Neural cell (in vitro differentiated cells): ENCODE data around the gene P2RY6.
"Not testable (repeated sequence)": the region's sequence is repeated elsewhere in the genome, so short reads cannot be mapped to it uniquely, and the experiment has no call there.

Experiments used
- CTCF ChIP-seq: fragments of 450-650 bp; IDR thresholded peaks from 2 replicates; pipeline ENCODE4 v1.5.1; 2014; ENCODE audit warnings: antibody characterized with exemption, mild to moderate bottlenecking, moderate library complexity; ENCODE audit not compliant: poor library complexity, severe bottlenecking
- EP300 ChIP-seq: fragments of 450-650 bp; conservative IDR thresholded peaks from 2 replicates; pipeline ENCODE4 v1.6.1; 2014; ENCODE audit warnings: antibody characterized with exemption, mild to moderate bottlenecking, moderate library complexity; ENCODE audit not compliant: poor library complexity, severe bottlenecking
- EZH2 ChIP-seq: fragments of 200-600, 300-800 bp; shearing (Covaris generic), sonication (generic); IDR thresholded peaks from 2 replicates; pipeline ENCODE4 v1.6.1; 2014; ENCODE audit warnings: antibody characterized with exemption, low read length, borderline replicate concordance, mild to moderate bottlenecking; ENCODE audit not compliant: insufficient read depth, poor library complexity, severe bottlenecking
- POLR2AphosphoS5 ChIP-seq: IDR thresholded peaks from 2 replicates; pipeline ENCODE4 v1.6.1; 2012
- REST ChIP-seq: IDR thresholded peaks from 2 replicates; pipeline ENCODE4 v1.6.1; 2012; ENCODE audit warnings: borderline replicate concordance
- TAF1 ChIP-seq: IDR thresholded peaks from 2 replicates; pipeline ENCODE4 v1.6.1; 2012; ENCODE audit warnings: low read depth

DNA sequence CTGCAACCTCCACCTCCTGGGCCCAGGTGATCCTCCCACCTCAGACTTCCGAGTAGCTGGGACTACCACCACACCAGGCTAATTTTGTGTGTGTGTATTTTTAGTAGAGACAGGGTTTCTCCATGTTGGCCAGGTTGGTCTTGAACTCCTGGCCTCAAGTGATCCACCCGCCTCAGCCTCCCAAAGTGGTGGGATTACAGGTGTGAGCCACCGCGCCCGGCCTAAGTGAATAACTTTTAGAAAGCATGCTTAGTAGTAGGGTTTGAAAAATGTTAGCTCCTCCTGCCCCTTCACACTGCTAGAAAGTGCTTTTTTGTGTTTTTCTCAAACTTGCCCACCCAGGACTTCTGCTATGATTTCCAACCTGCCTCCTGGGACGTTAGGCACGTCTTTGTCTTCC, 39.7 kb upstream of the P2RY6 start:
- TF ChIP-seq CTCF, POLR2AphosphoS5, REST, EP300, EZH2, TAF1: not testable (repeated sequence)
